ENCODE results near the gene PTGDR2. TPM values are rescaled to one million over a fixed set of nuclear protein-coding genes. Genes with fewer than 3 reads are reported as not detected.

PTGDR2 gene
- total RNA-seq, 1 donor from 2014 or later: not detected

DNA sequence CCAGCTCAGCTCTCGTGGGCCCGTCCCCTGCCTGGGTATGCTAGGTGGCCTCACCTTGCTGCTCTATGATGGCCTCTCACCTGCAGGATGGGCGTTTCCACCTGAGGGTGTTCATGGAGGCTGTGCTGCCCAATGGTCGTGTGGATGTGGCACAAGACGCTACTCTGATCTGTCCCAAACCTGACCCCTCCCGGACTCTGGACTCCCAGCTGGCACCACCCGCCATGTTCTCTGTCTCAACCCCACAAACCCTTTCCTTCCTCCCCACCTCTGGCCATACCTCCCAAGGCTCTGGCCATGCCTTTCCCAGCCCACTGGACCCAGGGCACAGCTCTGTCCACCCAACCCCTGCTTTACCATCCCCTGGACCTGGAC is 13.7 kb upstream of the PTGDR2 start:
- TF ChIP-seq, protein P1, sequence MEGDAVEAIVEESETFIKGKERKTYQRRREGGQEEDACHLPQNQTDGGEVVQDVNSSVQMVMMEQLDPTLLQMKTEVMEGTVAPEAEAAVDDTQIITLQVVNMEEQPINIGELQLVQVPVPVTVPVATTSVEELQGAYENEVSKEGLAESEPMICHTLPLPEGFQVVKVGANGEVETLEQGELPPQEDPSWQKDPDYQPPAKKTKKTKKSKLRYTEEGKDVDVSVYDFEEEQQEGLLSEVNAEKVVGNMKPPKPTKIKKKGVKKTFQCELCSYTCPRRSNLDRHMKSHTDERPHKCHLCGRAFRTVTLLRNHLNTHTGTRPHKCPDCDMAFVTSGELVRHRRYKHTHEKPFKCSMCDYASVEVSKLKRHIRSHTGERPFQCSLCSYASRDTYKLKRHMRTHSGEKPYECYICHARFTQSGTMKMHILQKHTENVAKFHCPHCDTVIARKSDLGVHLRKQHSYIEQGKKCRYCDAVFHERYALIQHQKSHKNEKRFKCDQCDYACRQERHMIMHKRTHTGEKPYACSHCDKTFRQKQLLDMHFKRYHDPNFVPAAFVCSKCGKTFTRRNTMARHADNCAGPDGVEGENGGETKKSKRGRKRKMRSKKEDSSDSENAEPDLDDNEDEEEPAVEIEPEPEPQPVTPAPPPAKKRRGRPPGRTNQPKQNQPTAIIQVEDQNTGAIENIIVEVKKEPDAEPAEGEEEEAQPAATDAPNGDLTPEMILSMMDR (IDR thresholded peaks at IDR 0.05; ENCODE audit: insufficient read depth, low read length, poor library complexity, severe bottlenecking): no peak
- Histone ChIP-seq H3K36me3 (ENCODE audit: control insufficient read depth, insufficient read depth, low read length) (no peaks in the 10 kb centered on the region), H3K4me3 (ENCODE audit: low read depth, low read length) (no peak overlapping the region), H3K27me3 (ENCODE audit: control insufficient read depth, insufficient read depth, low read length) (no peaks in the 10 kb centered on the region)
- DNase-seq (ENCODE audit: low read depth): no peak

DNA sequence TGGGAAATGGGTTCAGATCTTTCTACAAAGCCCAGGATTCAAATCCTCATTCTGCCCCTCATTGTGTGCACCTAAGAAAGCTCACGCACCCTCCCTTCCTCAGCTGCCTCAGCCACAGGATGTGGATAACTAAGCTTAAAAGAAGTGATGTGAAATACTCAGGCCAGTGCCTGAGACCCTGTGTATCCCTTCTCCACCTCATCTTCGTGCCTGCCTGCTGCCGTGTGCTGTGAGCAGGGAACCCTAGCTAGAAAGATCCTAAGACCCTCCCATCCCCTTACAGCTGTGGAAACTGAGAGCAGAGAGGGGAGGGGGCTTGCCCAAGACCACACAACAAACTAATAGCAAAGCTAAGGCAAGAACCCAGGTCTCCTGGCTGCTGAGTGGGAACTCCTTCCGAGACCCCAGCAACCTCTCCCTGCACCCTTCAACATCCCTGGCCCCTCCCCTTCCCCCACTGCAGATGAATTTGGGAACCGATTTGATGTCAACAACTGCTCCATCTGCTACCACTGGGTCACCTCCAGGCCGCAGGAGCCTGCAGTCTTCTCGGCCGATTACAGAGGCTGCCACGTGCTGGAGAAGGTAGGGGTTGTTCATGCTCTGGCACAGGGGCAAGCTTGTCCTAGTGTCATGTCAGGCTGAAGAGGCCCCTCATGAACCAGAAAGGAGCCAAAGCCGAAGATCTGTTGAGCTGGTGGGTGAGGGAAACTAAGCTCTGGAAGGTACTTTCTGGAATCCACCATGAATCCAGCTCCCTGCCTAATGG is 13.1 kb upstream of the PTGDR2 start:
- Histone ChIP-seq H3K4me3 (ENCODE audit: low read depth, low read length) (no peak overlapping the region), H3K27me3 (ENCODE audit: control insufficient read depth, insufficient read depth, low read length) (no peaks in the 10 kb centered on the region), H3K36me3 (ENCODE audit: control insufficient read depth, insufficient read depth, low read length) (no peaks in the 10 kb centered on the region)
- TF ChIP-seq, protein P1 (IDR thresholded peaks at IDR 0.05; ENCODE audit: insufficient read depth, low read length, poor library complexity, severe bottlenecking): no peak
- DNase-seq (ENCODE audit: low read depth): no peak

DNA sequence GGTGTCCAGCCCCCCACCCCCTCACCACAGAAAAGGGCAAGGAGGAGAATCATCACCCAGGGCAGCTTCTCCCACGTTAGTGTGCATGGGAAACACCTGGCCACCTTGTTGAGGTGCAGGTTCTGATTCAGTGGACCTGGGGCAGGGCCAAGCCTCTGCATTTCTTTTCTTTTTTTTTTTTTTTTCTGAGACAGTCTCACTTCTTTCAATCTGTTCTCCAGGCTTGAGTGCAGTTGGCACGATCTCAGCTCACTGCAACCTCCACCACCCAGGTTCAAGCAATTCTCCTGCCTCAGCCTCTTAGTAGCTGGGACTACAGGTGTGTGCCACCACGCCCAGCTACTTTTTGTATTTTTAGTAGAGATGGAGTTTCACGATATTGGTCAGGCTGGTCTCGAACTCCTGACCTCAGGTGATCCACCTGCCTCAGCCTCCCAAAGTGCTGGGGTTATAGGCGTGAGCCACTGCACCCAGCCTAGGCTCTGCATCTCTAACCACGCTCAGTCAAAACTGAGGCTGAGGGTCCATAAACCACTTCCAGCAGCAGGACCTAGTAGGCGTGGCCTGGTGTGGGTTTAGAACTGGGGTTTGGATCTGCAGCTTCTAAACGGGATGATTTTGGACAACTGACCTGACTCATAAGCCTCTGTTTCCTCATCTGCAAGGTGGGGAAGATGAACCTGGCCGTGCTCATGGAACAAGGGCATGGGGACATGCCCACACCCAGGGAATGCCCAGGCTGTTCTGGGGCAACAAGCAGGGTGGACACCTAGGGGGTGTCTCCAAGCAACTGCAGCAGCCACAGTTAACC is 12.3 kb upstream of the PTGDR2 start:
- no peaks in the 10 kb centered on the region for H3K27me3 ChIP-seq (ENCODE audit: control insufficient read depth, insufficient read depth, low read length)
- no peak for DNase-seq (ENCODE audit: low read depth)
- no peak overlapping the region for H3K4me3 ChIP-seq (ENCODE audit: low read depth, low read length)
- TF ChIP-seq, protein P1 (IDR thresholded peaks at IDR 0.05; ENCODE audit: insufficient read depth, low read length, poor library complexity, severe bottlenecking): no peak
- no peaks in the 10 kb centered on the region for H3K36me3 ChIP-seq (ENCODE audit: control insufficient read depth, insufficient read depth, low read length)

DNA sequence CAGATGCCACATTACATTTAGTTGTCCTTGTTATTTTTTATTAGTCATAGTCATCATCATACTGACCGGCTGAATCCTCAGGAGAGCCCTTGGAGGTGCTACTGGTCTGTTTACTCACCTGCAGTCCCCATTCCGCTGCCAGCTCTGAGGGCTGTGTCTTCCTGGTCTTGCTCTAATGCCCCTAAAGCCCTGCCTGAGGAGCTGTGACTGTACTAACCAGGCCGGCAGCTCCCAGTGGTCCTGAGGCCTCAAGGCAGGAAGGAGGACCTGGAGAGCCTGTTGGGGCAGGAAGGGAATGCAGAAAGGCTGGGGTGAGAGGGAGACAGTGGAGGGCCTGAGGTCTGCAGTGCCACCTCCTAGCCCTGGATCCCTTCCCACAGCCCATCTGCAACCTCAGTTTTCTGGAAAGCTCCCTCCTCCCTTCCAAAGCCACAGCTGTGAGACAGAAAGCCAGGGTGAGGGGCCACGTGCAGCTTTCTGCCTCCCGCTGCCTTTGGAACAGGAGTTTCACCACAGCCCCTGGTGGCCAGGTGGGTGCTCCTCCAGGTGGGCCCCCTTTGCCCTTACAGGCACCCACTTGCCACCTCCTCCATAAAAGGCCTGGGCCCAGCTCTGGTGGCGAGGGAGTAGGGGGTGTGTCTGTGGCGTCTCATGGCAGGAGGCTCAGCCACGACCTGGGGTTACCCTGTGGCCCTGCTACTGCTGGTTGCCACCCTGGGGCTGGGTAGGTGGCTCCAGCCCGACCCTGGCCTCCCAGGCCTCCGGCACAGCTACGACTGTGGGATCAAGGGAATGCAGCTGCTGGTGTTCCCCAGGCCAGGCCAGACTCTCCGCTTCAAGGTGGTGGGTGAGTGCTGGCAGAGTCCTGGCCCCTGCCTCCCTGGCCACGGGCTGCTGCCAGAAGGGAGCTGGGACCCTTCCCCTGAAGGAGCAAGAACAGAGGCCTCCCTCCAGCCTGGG is 11.4 kb upstream of the PTGDR2 start, which contains the start of gene ZP1:
ZP1 (plus strand) TSS at position 632 of the 960 bp plus-strand sequence; CDS start at position 652, 20 bp downstream.
- TF ChIP-seq, protein P1 (IDR thresholded peaks at IDR 0.05; ENCODE audit: insufficient read depth, low read length, poor library complexity, severe bottlenecking): no peak
- Histone ChIP-seq H3K4me3 (ENCODE audit: low read depth, low read length) (no peak within 1 kb of the TSS), H3K36me3 (ENCODE audit: control insufficient read depth, insufficient read depth, low read length) (no peaks in the 10 kb centered on the region), H3K27me3 (ENCODE audit: control insufficient read depth, insufficient read depth, low read length) (no peaks in the 10 kb centered on the region)
- DNase-seq (ENCODE audit: low read depth): no peak

DNA sequence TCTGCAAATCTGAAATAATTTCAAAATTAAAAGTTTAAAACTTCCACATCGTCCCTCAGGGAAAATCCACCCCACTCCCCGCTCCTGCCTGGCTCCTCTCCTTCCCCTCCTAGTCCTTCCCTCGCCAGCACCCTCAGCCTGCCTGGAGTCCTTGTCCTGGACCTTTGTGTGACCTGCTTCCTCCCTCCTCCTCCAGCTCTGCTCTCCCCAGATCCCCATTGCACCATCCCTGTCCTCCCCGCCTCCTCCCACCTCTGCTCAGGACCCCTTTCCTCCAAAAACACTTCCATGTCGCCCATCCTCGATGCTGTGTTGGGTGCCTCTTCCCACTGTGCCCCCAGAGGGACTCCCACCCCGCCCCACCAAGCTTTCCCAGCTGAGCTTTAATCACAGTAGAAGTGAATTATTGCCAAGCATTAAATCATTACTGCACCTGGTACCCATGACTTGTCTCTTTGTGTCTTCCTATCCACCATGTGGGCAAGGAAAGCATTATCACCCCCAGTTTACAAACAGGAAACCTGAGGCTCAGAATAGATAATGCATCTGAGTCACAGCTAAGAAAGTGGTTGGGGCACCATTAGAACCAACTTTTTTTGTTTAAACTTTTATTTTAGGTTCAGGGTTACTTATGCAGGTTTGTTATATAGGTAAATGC is 9.2 kb upstream of the PTGDR2 start:
- Histone ChIP-seq H3K36me3 (ENCODE audit: control insufficient read depth, insufficient read depth, low read length) (no peaks in the 10 kb centered on the region), H3K27me3 (ENCODE audit: control insufficient read depth, insufficient read depth, low read length) (no peaks in the 10 kb centered on the region), H3K4me3 (ENCODE audit: low read depth, low read length) (no peak overlapping the region)
- no peak for DNase-seq (ENCODE audit: low read depth)
- TF ChIP-seq, protein P1 (IDR thresholded peaks at IDR 0.05; ENCODE audit: insufficient read depth, low read length, poor library complexity, severe bottlenecking): no peak
